Neural progenitor cell (in vitro differentiated cells): ENCODE results near the gene LRP1.

Experiments used
- CTCF ChIP-seq: fragments of 200-600 bp; sonication (generic); IDR thresholded peaks from 2 replicates; pipeline ENCODE4 v1.5.1; 2017; ENCODE audit warnings: antibody characterized with exemption, mild to moderate bottlenecking
- EZH2 ChIP-seq: fragments of 200-600 bp; sonication (generic); IDR thresholded peaks from 2 replicates; pipeline ENCODE4 v1.6.1; 2017; ENCODE audit warnings: antibody characterized with exemption, mild to moderate bottlenecking, moderate library complexity
- EZH2phosphoT487 ChIP-seq: fragments of 200-600 bp; sonication (generic); IDR thresholded peaks from 2 replicates; pipeline ENCODE4 v1.6.1; 2017; ENCODE audit warnings: antibody characterized with exemption

GRCh38 chr12:57232156-57232756 is 104.0 kb downstream of the LRP1 start:
- TF ChIP-seq CTCF (no peak), EZH2 (no peak), EZH2phosphoT487 (no peak)
